Breast epithelium (tissue), 4 donors: Measurements from ENCODE around the gene PLB1. TPM values are rescaled to one million over a fixed set of nuclear protein-coding genes. Genes with fewer than 3 reads are reported as not detected.

Experiments used
- DNase-seq, 2 donors: peaks; one replicate each; pipeline ENCODE4 v3.0.0-alpha.2; 2019; ENCODE audit warnings: low spot score in 2 of 2
- H3K27ac ChIP-seq, 2 donors: fragments of 200-600 bp; sonication (generic) in 1 of 2; one replicate each; pipeline ENCODE4 v1.5.1; 2016 to 2019; ENCODE audit warnings: mild to moderate bottlenecking in 1 of 2
- H3K27me3 ChIP-seq, 2 donors: fragments of 200-600 bp; sonication (generic) in 1 of 2; one replicate each; pipeline versions ENCODE4 v1.5.1 to v1.6.0; 2017 to 2019; ENCODE audit warnings: control low read depth in 1 of 2, mild to moderate bottlenecking in 1 of 2
- H3K36me3 ChIP-seq: fragments of 200-600 bp; one replicate; pipeline ENCODE4 v1.5.1; 2019
- H3K4me1 ChIP-seq, 2 donors: fragments of 200-600 bp; sonication (generic); one replicate each; pipeline ENCODE4 v1.5.1; 2016 to 2019; ENCODE audit warnings: control low read depth in 1 of 2
- H3K4me3 ChIP-seq, 3 donors: fragments of 200-600 bp; sonication (generic); 1 replicate in 2 of 3; 2 replicates in 1 of 3; pipeline ENCODE4 v1.5.1; 2016 to 2019; ENCODE audit warnings: mild to moderate bottlenecking in 3 of 3, moderate library complexity in 2 of 3
- H3K9me3 ChIP-seq, 2 donors: fragments of 200-600 bp; sonication (generic) in 1 of 2; one replicate each; pipeline ENCODE4 v1.5.1; 2016 to 2019; ENCODE audit warnings: control low read depth in 1 of 2
- POLR2A ChIP-seq: fragments of 450-650 bp; IDR thresholded peaks from one replicate; pipeline ENCODE4 v1.6.1; 2016; ENCODE audit warnings: antibody characterized with exemption, mild to moderate bottlenecking, moderate library complexity
- POLR2AphosphoS5 ChIP-seq, 3 donors: sonication (generic); formaldehyde crosslinking; IDR thresholded peaks; one replicate each; pipeline ENCODE4 v1.6.1; 2017; ENCODE audit warnings: antibody characterized with exemption in 3 of 3
- intact Hi-C: fragments of 100-400 bp; cut with DNase I; formaldehyde crosslinking; loops from one replicate; pipeline ENCODE4 v1.15.1; 2023; ENCODE audit warnings: low total_unique reads
- total RNA-seq, 3 donors: library from RNA; depleted of rRNA; stranded (reverse); fragments of >200 nt; gene quantifications; one replicate each; pipeline ENCODE4 v1.1.0, GENCODE V29; 2016
- TF ChIP-seq, protein P1 (sequence below), 3 donors: fragments of 450-650 bp; IDR thresholded peaks; one replicate each; pipeline ENCODE4 v1.5.1; 2016 to 2017; ENCODE audit warnings: antibody characterized with exemption in 3 of 3, mild to moderate bottlenecking in 3 of 3, moderate library complexity in 3 of 3

The PLB1 gene
- total RNA-seq, 3 donors from 2014 or later = 5.6 to 11.9 (median 8.8) TPM

- Histone ChIP-seq H3K27me3 (no peaks in the 10 kb centered on the region), H3K9me3 (no peaks in the 10 kb centered on the region), H3K27ac (peak overlapping the region; percentile 77 to 94), H3K4me1 (peaks cover 0 to 4% of the 10 kb centered on the region in 2 donors), H3K4me3 (no peak overlapping the region), H3K36me3 (no peaks in the 10 kb centered on the region)
- intact Hi-C loops = no loop called here
- TF ChIP-seq POLR2AphosphoS5 (IDR thresholded peaks at IDR 0.05) = no peak
- no peak for TF ChIP-seq POLR2A
- TF ChIP-seq, protein P1, sequence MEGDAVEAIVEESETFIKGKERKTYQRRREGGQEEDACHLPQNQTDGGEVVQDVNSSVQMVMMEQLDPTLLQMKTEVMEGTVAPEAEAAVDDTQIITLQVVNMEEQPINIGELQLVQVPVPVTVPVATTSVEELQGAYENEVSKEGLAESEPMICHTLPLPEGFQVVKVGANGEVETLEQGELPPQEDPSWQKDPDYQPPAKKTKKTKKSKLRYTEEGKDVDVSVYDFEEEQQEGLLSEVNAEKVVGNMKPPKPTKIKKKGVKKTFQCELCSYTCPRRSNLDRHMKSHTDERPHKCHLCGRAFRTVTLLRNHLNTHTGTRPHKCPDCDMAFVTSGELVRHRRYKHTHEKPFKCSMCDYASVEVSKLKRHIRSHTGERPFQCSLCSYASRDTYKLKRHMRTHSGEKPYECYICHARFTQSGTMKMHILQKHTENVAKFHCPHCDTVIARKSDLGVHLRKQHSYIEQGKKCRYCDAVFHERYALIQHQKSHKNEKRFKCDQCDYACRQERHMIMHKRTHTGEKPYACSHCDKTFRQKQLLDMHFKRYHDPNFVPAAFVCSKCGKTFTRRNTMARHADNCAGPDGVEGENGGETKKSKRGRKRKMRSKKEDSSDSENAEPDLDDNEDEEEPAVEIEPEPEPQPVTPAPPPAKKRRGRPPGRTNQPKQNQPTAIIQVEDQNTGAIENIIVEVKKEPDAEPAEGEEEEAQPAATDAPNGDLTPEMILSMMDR (IDR thresholded peaks at IDR 0.05) = no peak
- no peak for DNase-seq
Observed at GRCh38 chr2:28623582-28624405, 127.9 kb downstream of the PLB1 start.

- intact Hi-C loops = no loop called here
- Histone ChIP-seq H3K27ac (peak overlapping the region; percentile 90 to 94), H3K4me3 (no peak overlapping the region), H3K9me3 (no peaks in the 10 kb centered on the region), H3K36me3 (no peaks in the 10 kb centered on the region), H3K27me3 (no peaks in the 10 kb centered on the region), H3K4me1 (peaks cover 0 to 4% of the 10 kb centered on the region in 2 donors)
- no peak for DNase-seq
- TF ChIP-seq POLR2AphosphoS5 (IDR thresholded peaks at IDR 0.05) (no peak), POLR2A (no peak)
- TF ChIP-seq, protein P1 (IDR thresholded peaks at IDR 0.05) = no peak
Observed at GRCh38 chr2:28624436-28624792, 128.6 kb downstream of the PLB1 start.

GRCh38 chr2:28624793-28625701 lies 129.2 kb downstream of the PLB1 start:
- peak; percentile 62 to 78 for DNase-seq
- TF ChIP-seq POLR2AphosphoS5 (IDR thresholded peaks at IDR 0.05) (peak; percentile 20 to 58 (median 41)), POLR2A (no peak)
- TF ChIP-seq, protein P1 (IDR thresholded peaks at IDR 0.05) = no peak
- intact Hi-C loops = no loop called here
- no peaks in the 10 kb centered on the region for H3K27me3 ChIP-seq
- peaks cover 0 to 4% of the 10 kb centered on the region in 2 donors for H3K4me1 ChIP-seq
- peak overlapping the region; percentile 90 to 94 for H3K27ac ChIP-seq
- no peak overlapping the region for H3K4me3 ChIP-seq
- H3K36me3 ChIP-seq = no peaks in the 10 kb centered on the region
- no peaks in the 10 kb centered on the region for H3K9me3 ChIP-seq

GRCh38 chr2:28626376-28626775 lies 130.5 kb downstream of the PLB1 start:
- TF ChIP-seq, protein P1 (IDR thresholded peaks at IDR 0.05) = no peak
- TF ChIP-seq POLR2A (no peak), POLR2AphosphoS5 (IDR thresholded peaks at IDR 0.05) (no peak)
- Histone ChIP-seq H3K4me1 (peaks cover 0 to 4% of the 10 kb centered on the region in 2 donors), H3K27ac (peak overlapping the region; percentile 90 to 94), H3K27me3 (no peaks in the 10 kb centered on the region), H3K9me3 (no peaks in the 10 kb centered on the region), H3K4me3 (no peak overlapping the region), H3K36me3 (no peaks in the 10 kb centered on the region)
- intact Hi-C loops = no loop called here
- DNase-seq = no peak
